ENCODE results near the gene DRGX.

DNA sequence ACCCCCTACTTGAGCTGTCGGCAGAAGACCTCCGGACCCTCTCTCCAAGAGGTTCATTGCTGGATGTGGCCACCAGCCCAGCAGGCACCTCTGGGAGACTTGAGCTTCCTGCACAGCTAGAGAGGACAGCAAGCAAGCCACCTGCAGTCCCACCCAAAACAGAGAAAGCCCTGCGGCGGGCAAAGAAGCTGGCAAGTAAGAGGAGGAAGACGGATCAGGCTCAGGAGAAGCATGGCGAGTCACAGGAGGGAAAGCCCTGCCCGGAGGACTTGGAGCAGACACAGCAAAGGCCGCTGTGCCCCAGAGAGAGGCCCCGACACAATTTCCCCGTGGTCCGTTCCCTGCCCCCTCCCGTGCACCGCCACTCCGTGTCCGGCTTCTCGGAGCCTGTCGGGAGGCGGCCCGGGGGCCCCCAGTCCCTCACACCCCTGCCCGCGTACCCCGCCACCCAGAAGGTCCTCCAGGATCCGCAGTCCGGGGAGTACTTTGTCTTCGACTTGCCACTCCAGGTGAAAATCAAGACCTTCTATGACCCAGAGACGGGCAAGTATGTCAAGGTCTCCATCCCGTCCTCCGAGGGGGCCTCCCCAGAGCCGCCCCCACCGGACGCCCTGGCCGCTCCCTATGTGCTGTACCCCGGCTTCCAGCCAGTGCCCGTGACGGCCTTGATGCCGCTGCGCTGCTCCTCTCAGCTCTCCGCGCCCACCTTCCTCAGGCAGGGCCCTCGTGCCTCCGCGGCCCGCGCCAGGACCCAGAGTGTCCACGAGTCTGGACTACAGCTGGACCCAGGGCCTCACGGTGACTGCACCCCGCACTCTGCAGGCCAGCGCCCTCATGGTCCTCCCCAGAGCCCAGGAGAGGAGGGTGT is 69.7 kb downstream of the DRGX start:
- TF ChIP-seq, protein P1, sequence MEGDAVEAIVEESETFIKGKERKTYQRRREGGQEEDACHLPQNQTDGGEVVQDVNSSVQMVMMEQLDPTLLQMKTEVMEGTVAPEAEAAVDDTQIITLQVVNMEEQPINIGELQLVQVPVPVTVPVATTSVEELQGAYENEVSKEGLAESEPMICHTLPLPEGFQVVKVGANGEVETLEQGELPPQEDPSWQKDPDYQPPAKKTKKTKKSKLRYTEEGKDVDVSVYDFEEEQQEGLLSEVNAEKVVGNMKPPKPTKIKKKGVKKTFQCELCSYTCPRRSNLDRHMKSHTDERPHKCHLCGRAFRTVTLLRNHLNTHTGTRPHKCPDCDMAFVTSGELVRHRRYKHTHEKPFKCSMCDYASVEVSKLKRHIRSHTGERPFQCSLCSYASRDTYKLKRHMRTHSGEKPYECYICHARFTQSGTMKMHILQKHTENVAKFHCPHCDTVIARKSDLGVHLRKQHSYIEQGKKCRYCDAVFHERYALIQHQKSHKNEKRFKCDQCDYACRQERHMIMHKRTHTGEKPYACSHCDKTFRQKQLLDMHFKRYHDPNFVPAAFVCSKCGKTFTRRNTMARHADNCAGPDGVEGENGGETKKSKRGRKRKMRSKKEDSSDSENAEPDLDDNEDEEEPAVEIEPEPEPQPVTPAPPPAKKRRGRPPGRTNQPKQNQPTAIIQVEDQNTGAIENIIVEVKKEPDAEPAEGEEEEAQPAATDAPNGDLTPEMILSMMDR (conservative IDR thresholded peaks at IDR 0.05; ENCODE audit: low read depth, low read length) = no peak
- TF ChIP-seq EZH2 (IDR thresholded peaks at IDR 0.05; ENCODE audit: borderline replicate concordance, low read depth, low read length, poor library complexity, severe bottlenecking) = no peak

Data from A673 (cell line).